Activated CD4-positive, alpha-beta T cell treated with anti-CD3 and anti-CD28 coated beads for 36 hours (primary cell): Measurements from ENCODE around the gene PTN. TPM values are rescaled to one million over a fixed set of nuclear protein-coding genes. Genes with fewer than 3 reads are reported as not detected.

Source experiments
- ATAC-seq: fragments of 200-7000 bp; cut with Tn5 transposase; one replicate; pipeline ENCODE4 v1.10.0; 2021; ENCODE audit warnings: mild to moderate bottlenecking, moderate library complexity
- CTCF ChIA-PET: fragments of 350-600 bp; sonication (Branson Sonifier 250); formaldehyde crosslinking; loops from one replicate; lab custom pipeline; 2021; ENCODE audit warnings: antibody characterized with exemption; lab: Charles Lee
- POLR2A ChIA-PET: fragments of 350-600 bp; sonication (Branson Sonifier 250); formaldehyde crosslinking; loops from one replicate; lab custom pipeline; 2021; ENCODE audit warnings: antibody characterized with exemption, inconsistent platforms; lab: Charles Lee
- DNase-seq: peaks from one replicate; pipeline ENCODE4 v3.0.0-alpha.2; 2020
- H3K27ac Mint-ChIP-seq: one replicate; pipeline ENCODE4 v1.8.0; 2021; ENCODE audit warnings: mixed read lengths
- H3K27me3 Mint-ChIP-seq: one replicate; pipeline ENCODE4 v1.8.0; 2021; ENCODE audit warnings: mixed read lengths
- H3K36me3 Mint-ChIP-seq: one replicate; pipeline ENCODE4 v1.8.0; 2021; ENCODE audit warnings: low read depth, mixed read lengths
- H3K4me1 Mint-ChIP-seq: one replicate; pipeline ENCODE4 v1.8.0; 2021; ENCODE audit warnings: mixed read lengths
- H3K4me3 Mint-ChIP-seq: one replicate; pipeline ENCODE4 v1.8.0; 2021; ENCODE audit warnings: mild to moderate bottlenecking, moderate library complexity, mixed read lengths
- H3K9me3 Mint-ChIP-seq: one replicate; pipeline ENCODE4 v1.8.0; 2021; ENCODE audit warnings: low read depth, mixed read lengths
- intact Hi-C, 2 experiments: fragments of 100-400 bp; cut with DNase I in 1 of 2; cut with micrococcal nuclease in 1 of 2; formaldehyde crosslinking; loops; one replicate each; pipeline versions ENCODE4 v1.14.2 to v1.15.1; 2022 to 2024; cut with DNase I, micrococcal nuclease
- total RNA-seq, 2 experiments: library from RNA; stranded (reverse); gene quantifications; one replicate each; pipeline ENCODE4 v1.2.3, GENCODE V29; 2021

Gene PTN
- total RNA-seq, 2 experiments from 2014 or later = not detected

GRCh38 chr7:137351941-137352340, 8.4 kb upstream of the PTN start:
- intact Hi-C loops = no loop called here
- H3K27me3 Mint-ChIP-seq = no peaks in the 10 kb centered on the region
- no peak for ATAC-seq
- H3K4me1 Mint-ChIP-seq = no peaks in the 10 kb centered on the region
- H3K4me3 Mint-ChIP-seq = no peak overlapping the region
- POLR2A ChIA-PET = no interaction called here
- no peak for DNase-seq
- CTCF ChIA-PET = no interaction called here
- H3K9me3 Mint-ChIP-seq = no peaks in the 10 kb centered on the region
- no peaks in the 10 kb centered on the region for H3K36me3 Mint-ChIP-seq
- no peak overlapping the region for H3K27ac Mint-ChIP-seq

GRCh38 chr7:137345799-137346449, 2.4 kb upstream of the PTN start:
- CTCF ChIA-PET = no interaction called here
- POLR2A ChIA-PET = no interaction called here
- H3K36me3 Mint-ChIP-seq = no peaks in the 10 kb centered on the region
- no peaks in the 10 kb centered on the region for H3K9me3 Mint-ChIP-seq
- no peaks in the 10 kb centered on the region for H3K4me1 Mint-ChIP-seq
- H3K27me3 Mint-ChIP-seq = peaks cover 13% of the 10 kb centered on the region
- no peak overlapping the region for H3K4me3 Mint-ChIP-seq
- no peak overlapping the region for H3K27ac Mint-ChIP-seq
- DNase-seq = no peak
- intact Hi-C loops = no loop called here
- no peak for ATAC-seq

DNA sequence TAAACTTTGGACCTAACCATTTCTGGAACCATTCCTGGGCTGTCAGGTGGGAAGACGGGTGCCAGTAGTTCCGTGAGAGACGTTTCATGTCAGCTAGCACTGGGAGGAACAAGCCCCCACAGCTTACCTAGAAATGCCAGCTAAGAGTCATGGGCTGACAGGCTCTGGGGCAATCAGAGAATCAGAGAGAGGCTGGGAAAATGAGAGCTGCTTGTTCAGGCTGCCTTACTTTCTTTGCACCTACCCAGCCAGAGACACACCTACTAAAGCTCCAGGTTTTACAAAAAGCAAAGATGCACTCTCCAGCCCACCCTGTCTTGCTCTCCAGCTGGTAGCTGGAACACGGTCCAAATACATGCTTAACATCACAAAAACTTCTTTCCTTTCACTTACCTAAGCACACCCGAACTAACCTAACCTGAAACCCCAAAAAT, 688 bp downstream of the PTN start:
- Mint-ChIP-seq H3K27me3 (peaks cover 13% of the 10 kb centered on the region), H3K4me1 (no peaks in the 10 kb centered on the region), H3K36me3 (no peaks in the 10 kb centered on the region), H3K4me3 (no peak overlapping the region), H3K9me3 (peaks cover 2% of the 10 kb centered on the region), H3K27ac (no peak overlapping the region)
- POLR2A ChIA-PET = no interaction called here
- no peak for DNase-seq
- ATAC-seq = no peak
- CTCF ChIA-PET = interaction anchor here (0.6 to 1.3 kb wide), 2 partner anchors 14 to 22 kb away, joined by 3 to 5 read pairs; no protein-coding TSS in a partner anchor
- intact Hi-C loops = no loop called here

DNA sequence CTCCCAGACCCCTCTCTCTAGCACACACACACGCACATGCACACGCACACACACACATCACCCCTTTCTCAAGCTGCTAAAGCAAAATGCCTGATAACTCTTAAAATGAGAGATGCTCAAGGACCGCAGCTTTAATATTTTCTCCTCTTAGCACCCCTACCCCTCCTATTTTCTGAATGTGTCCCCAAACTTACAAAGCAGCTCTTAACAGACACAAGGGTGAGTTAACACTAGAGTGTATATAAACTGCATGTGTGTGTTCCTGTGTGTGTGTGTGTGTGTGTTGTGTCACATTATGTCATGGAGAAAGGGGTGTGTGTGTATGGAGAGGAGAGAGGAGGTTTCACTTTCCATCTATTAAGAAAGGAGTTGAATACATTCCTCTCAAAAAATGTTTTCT, 1.3 kb downstream of the PTN start:
- H3K27me3 Mint-ChIP-seq = peaks cover 13% of the 10 kb centered on the region
- ATAC-seq = no peak
- no peak for DNase-seq
- H3K4me1 Mint-ChIP-seq = no peaks in the 10 kb centered on the region
- H3K9me3 Mint-ChIP-seq = peaks cover 2% of the 10 kb centered on the region
- H3K36me3 Mint-ChIP-seq = no peaks in the 10 kb centered on the region
- intact Hi-C loops = no loop called here
- ChIA-PET POLR2A (no interaction called here), CTCF (interaction anchor here (0.5 to 1.3 kb wide), 2 partner anchors 14 to 1529 kb away, joined by 3 to 5 read pairs; no protein-coding TSS in a partner anchor)
- H3K27ac Mint-ChIP-seq = no peak overlapping the region
- no peak overlapping the region for H3K4me3 Mint-ChIP-seq

- ATAC-seq = no peak
- H3K27me3 Mint-ChIP-seq = no peaks in the 10 kb centered on the region
- ChIA-PET POLR2A (no interaction called here), CTCF (no interaction called here)
- no peak for DNase-seq
- no peaks in the 10 kb centered on the region for H3K4me1 Mint-ChIP-seq
- intact Hi-C loops = no loop called here
- no peak overlapping the region for H3K27ac Mint-ChIP-seq
- H3K4me3 Mint-ChIP-seq = no peak overlapping the region
- H3K36me3 Mint-ChIP-seq = no peaks in the 10 kb centered on the region
- peaks cover 4% of the 10 kb centered on the region for H3K9me3 Mint-ChIP-seq
Measured at GRCh38 chr7:137337902-137338301, 5.6 kb downstream of the PTN start.

DNA sequence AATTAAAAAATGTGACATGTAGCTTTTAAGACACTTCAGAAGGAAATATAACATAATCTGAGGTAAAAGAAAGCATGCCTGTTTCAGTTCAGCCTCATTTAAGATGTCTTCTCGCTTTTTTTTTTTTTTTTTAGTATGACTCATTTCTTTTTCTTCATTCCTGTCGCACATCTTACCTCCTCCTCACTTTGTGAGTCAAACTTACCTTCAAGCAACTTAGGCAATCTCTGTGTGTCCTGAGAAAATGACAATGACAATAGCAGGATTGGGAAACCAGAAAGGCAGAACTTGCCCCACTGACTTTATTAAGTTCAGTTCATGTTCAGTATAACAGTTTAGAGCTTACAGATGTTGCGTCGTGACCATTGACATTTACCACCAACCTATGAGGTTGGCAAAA, 7.7 kb downstream of the PTN start:
- DNase-seq (no peak), ATAC-seq (no peak)
- no peak overlapping the region for H3K4me3 Mint-ChIP-seq
- ChIA-PET CTCF (interaction anchor here (0.6 kb wide), 1 partner anchor 271 kb away, joined by 3 read pairs; no protein-coding TSS in a partner anchor), POLR2A (no interaction called here)
- no peak overlapping the region for H3K27ac Mint-ChIP-seq
- no peaks in the 10 kb centered on the region for H3K36me3 Mint-ChIP-seq
- intact Hi-C loops = no loop called here
- no peaks in the 10 kb centered on the region for H3K27me3 Mint-ChIP-seq
- H3K4me1 Mint-ChIP-seq = no peaks in the 10 kb centered on the region
- H3K9me3 Mint-ChIP-seq = peaks cover 4% of the 10 kb centered on the region

DNA sequence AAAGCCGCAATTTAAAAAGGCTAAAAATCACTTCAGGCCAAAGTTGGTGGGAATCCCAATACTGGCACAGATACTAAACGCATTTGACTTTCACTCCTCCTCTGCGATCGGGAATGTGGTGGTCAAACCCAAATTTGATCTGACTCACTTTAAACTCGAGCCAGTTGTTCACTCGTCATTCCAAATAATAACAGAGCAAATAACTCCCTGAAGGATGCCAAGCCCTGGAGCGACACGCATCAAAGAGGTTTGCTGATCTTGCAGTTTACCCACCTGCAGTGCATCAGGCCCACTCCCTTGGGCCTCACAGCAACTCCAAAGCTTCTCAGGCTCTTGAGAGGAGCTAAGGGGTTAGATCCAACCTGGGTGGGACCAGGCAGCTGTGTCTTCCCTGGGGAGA, 12.2 kb downstream of the PTN start:
- DNase-seq (no peak), ATAC-seq (no peak)
- Mint-ChIP-seq H3K9me3 (peaks cover 2% of the 10 kb centered on the region), H3K4me3 (no peak overlapping the region), H3K36me3 (no peaks in the 10 kb centered on the region), H3K27ac (no peak overlapping the region), H3K4me1 (no peaks in the 10 kb centered on the region), H3K27me3 (no peaks in the 10 kb centered on the region)
- POLR2A ChIA-PET = interaction anchor here (0.6 kb wide), 1 partner anchor 305 kb away, joined by 3 read pairs; no protein-coding TSS in a partner anchor
- CTCF ChIA-PET = interaction anchor here (0.9 kb wide), 1 partner anchor 9 kb away, joined by 3 read pairs; no protein-coding TSS in a partner anchor
- intact Hi-C loops = no loop called here

GRCh38 chr7:137329411-137329810, 14.1 kb downstream of the PTN start:
- ChIA-PET CTCF (interaction anchor here (1.7 kb wide), 1 partner anchor 13 kb away, joined by 5 read pairs; no protein-coding TSS in a partner anchor), POLR2A (no interaction called here)
- ATAC-seq (no peak), DNase-seq (no peak)
- H3K27me3 Mint-ChIP-seq = no peaks in the 10 kb centered on the region
- no peaks in the 10 kb centered on the region for H3K36me3 Mint-ChIP-seq
- no peaks in the 10 kb centered on the region for H3K9me3 Mint-ChIP-seq
- no peak overlapping the region for H3K4me3 Mint-ChIP-seq
- intact Hi-C loops = no loop called here
- H3K4me1 Mint-ChIP-seq = no peaks in the 10 kb centered on the region
- H3K27ac Mint-ChIP-seq = no peak overlapping the region

DNA sequence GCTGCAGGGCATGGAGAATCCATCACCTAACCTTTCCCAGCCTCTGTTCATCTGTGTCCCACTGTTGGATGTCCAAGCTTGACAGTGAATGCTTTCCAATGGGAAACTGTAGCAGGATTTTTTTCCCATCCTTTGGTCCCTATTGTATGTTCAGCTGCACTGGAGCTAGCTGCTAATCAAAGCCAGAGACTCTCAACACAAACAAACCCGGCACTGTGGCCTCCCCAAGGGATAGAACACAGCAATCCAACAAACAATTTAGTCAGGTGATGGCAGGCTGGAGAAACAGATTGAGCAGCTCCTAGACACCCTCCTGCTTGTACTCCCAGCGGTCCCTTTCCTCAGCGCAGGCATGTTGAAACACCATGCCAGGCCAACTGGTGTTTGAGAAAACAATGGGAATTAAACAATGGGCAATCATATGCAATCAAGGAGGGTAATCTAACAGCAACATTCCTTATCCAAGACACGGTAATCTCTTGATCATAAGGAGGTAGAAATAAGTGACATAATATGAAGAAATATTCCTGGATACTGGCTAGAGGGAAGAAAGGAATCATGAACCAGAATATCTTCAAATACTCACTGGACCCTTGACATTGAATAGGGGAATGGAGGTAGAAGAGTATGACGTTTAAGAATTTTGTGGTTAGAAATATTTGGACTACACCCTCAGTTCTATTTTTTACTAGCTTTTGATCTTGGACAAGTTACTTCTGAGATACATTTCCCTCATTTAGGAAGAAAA, 15.0 kb downstream of the PTN start:
- Mint-ChIP-seq H3K9me3 (peaks cover 3% of the 10 kb centered on the region), H3K27ac (no peak overlapping the region), H3K4me3 (no peak overlapping the region), H3K27me3 (no peaks in the 10 kb centered on the region), H3K4me1 (no peaks in the 10 kb centered on the region), H3K36me3 (no peaks in the 10 kb centered on the region)
- POLR2A ChIA-PET = no interaction called here
- ATAC-seq = no peak
- no peak for DNase-seq
- CTCF ChIA-PET = interaction anchor here (1.3 to 1.7 kb wide), 2 partner anchors 9 to 14 kb away, joined by 3 to 5 read pairs; no protein-coding TSS in a partner anchor
- intact Hi-C loops = no loop called here

GRCh38 chr7:137325927-137326326, 17.6 kb downstream of the PTN start:
- H3K9me3 Mint-ChIP-seq = peaks cover 4% of the 10 kb centered on the region
- H3K36me3 Mint-ChIP-seq = no peaks in the 10 kb centered on the region
- no peaks in the 10 kb centered on the region for H3K27me3 Mint-ChIP-seq
- ChIA-PET POLR2A (no interaction called here), CTCF (no interaction called here)
- H3K4me3 Mint-ChIP-seq = no peak overlapping the region
- DNase-seq (no peak), ATAC-seq (no peak)
- no peak overlapping the region for H3K27ac Mint-ChIP-seq
- intact Hi-C loops = no loop called here
- H3K4me1 Mint-ChIP-seq = no peaks in the 10 kb centered on the region

- no peak overlapping the region for H3K27ac Mint-ChIP-seq
- peaks cover 4% of the 10 kb centered on the region for H3K9me3 Mint-ChIP-seq
- H3K4me1 Mint-ChIP-seq = no peaks in the 10 kb centered on the region
- intact Hi-C loops = no loop called here
- no peaks in the 10 kb centered on the region for H3K36me3 Mint-ChIP-seq
- ChIA-PET CTCF (no interaction called here), POLR2A (no interaction called here)
- DNase-seq (no peak), ATAC-seq (no peak)
- no peaks in the 10 kb centered on the region for H3K27me3 Mint-ChIP-seq
- H3K4me3 Mint-ChIP-seq = no peak overlapping the region
Measured at GRCh38 chr7:137324796-137325696, 18.5 kb downstream of the PTN start.
